Activated CD4-positive, alpha-beta T cell treated with anti-CD3 and anti-CD28 coated beads for 36 hours (primary cell): Measurements from ENCODE around the gene RBM11. TPM values are rescaled to one million over a fixed set of nuclear protein-coding genes. Genes with fewer than 3 reads are reported as not detected.

Experiments
- ATAC-seq: fragments of 200-7000 bp; cut with Tn5 transposase; one replicate; pipeline ENCODE4 v1.10.0; 2021; ENCODE audit warnings: mild to moderate bottlenecking, moderate library complexity
- CTCF ChIA-PET: fragments of 350-600 bp; sonication (Branson Sonifier 250); formaldehyde crosslinking; loops from one replicate; lab custom pipeline; 2021; ENCODE audit warnings: antibody characterized with exemption; lab: Charles Lee
- POLR2A ChIA-PET: fragments of 350-600 bp; sonication (Branson Sonifier 250); formaldehyde crosslinking; loops from one replicate; lab custom pipeline; 2021; ENCODE audit warnings: antibody characterized with exemption, inconsistent platforms; lab: Charles Lee
- DNase-seq: peaks from one replicate; pipeline ENCODE4 v3.0.0-alpha.2; 2020
- H3K27ac Mint-ChIP-seq: one replicate; pipeline ENCODE4 v1.8.0; 2021; ENCODE audit warnings: mixed read lengths
- H3K27me3 Mint-ChIP-seq: one replicate; pipeline ENCODE4 v1.8.0; 2021; ENCODE audit warnings: mixed read lengths
- H3K36me3 Mint-ChIP-seq: one replicate; pipeline ENCODE4 v1.8.0; 2021; ENCODE audit warnings: low read depth, mixed read lengths
- H3K4me1 Mint-ChIP-seq: one replicate; pipeline ENCODE4 v1.8.0; 2021; ENCODE audit warnings: mixed read lengths
- H3K4me3 Mint-ChIP-seq: one replicate; pipeline ENCODE4 v1.8.0; 2021; ENCODE audit warnings: mild to moderate bottlenecking, moderate library complexity, mixed read lengths
- H3K9me3 Mint-ChIP-seq: one replicate; pipeline ENCODE4 v1.8.0; 2021; ENCODE audit warnings: low read depth, mixed read lengths
- intact Hi-C, 2 experiments: fragments of 100-400 bp; cut with DNase I in 1 of 2; cut with micrococcal nuclease in 1 of 2; formaldehyde crosslinking; loops; one replicate each; pipeline versions ENCODE4 v1.14.2 to v1.15.1; 2022 to 2024; cut with DNase I, micrococcal nuclease
- total RNA-seq, 2 experiments: library from RNA; stranded (reverse); gene quantifications; one replicate each; pipeline ENCODE4 v1.2.3, GENCODE V29; 2021

RBM11 gene
- total RNA-seq, 2 experiments from 2014 or later = 5.1 TPM

- H3K9me3 Mint-ChIP-seq = peaks cover 3% of the 10 kb centered on the region
- H3K4me1 Mint-ChIP-seq = peaks cover 8% of the 10 kb centered on the region
- no peak overlapping the region for H3K4me3 Mint-ChIP-seq
- ChIA-PET CTCF (interaction anchor here (1.0 to 3.6 kb wide), 3 partner anchors 12 to 22 kb away, joined by 3 to 13 read pairs (median 4); no protein-coding TSS in a partner anchor), POLR2A (no interaction called here)
- ATAC-seq (no peak), DNase-seq (no peak)
- intact Hi-C loops = loop anchor here in 1 of 2 experiments (10.0 kb wide), 1 partner anchor 116 kb away; no protein-coding TSS in a partner anchor
- H3K36me3 Mint-ChIP-seq = no peaks in the 10 kb centered on the region
- H3K27ac Mint-ChIP-seq = no peak overlapping the region
- H3K27me3 Mint-ChIP-seq = no peaks in the 10 kb centered on the region
Measured at GRCh38 chr21:14241297-14241696, 25.3 kb downstream of the RBM11 start.

DNA sequence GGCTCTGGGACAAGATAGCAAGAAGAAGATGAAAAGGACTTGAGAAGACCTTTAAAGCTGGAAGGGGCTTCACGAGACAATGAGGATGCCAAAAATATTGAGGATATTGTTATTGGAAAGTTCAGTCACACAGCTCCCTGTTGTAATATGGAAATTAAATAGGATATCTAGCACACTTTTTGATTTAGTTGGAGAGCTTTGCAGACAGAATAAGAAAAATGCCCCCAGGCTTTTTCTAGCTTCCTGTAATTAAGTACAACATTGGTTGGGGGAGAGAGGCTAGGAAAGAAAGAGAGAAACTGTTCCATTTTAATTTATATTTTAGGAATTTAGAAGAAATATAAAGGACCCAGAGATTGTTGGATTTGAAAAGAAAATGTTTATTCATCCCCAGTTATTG lies 27.5 kb downstream of the RBM11 start:
- POLR2A ChIA-PET = no interaction called here

GRCh38 chr21:14243874-14244273 lies 27.9 kb downstream of the RBM11 start:
- no peak for ATAC-seq
- POLR2A ChIA-PET = no interaction called here
- no peak for DNase-seq
- H3K36me3 Mint-ChIP-seq = no peaks in the 10 kb centered on the region
- intact Hi-C loops = loop anchor here in 1 of 2 experiments (10.0 kb wide), 1 partner anchor 119 kb away; no protein-coding TSS in a partner anchor
- H3K9me3 Mint-ChIP-seq = peaks cover 3% of the 10 kb centered on the region
- peaks cover 8% of the 10 kb centered on the region for H3K4me1 Mint-ChIP-seq
- peaks cover 4% of the 10 kb centered on the region for H3K27me3 Mint-ChIP-seq
- CTCF ChIA-PET = interaction anchor here (0.7 to 3.6 kb wide), 4 partner anchors 9 to 120 kb away, joined by 3 to 13 read pairs (median 3); no protein-coding TSS in a partner anchor
- no peak overlapping the region for H3K27ac Mint-ChIP-seq
- no peak overlapping the region for H3K4me3 Mint-ChIP-seq

More for the DNA sequence above, 27.5 kb downstream of the RBM11 start:
- CTCF ChIA-PET = interaction anchor here (0.7 to 3.6 kb wide), 4 partner anchors 10 to 120 kb away, joined by 3 to 13 read pairs (median 3); no protein-coding TSS in a partner anchor
- no peak for DNase-seq
- no peak for ATAC-seq
- Mint-ChIP-seq H3K9me3 (peaks cover 3% of the 10 kb centered on the region), H3K27ac (no peak overlapping the region), H3K4me3 (no peak overlapping the region), H3K27me3 (peaks cover 4% of the 10 kb centered on the region), H3K4me1 (peaks cover 8% of the 10 kb centered on the region), H3K36me3 (no peaks in the 10 kb centered on the region)
- intact Hi-C loops = loop anchor here in 1 of 2 experiments (10.0 kb wide), 1 partner anchor 119 kb away; no protein-coding TSS in a partner anchor

DNA sequence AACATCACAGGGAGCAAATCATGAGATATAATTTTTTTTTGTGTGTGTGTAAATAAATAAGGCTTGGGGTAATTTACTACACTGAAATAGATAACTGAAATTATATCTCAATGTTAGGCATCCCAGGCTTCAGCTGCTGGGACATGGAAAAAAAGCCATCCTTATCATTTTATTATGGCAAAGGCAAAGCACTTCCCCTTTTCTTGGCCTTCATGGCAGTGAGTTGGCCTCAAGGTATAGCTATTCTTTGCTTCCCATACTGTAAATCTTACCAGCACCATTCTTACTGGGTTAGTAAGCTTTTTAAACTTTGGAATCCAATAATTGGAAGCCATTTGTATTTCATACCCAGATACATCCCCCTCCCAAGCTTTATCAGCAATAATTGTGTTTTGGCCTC lies 29.0 kb downstream of the RBM11 start:
- H3K4me1 Mint-ChIP-seq = peaks cover 8% of the 10 kb centered on the region
- DNase-seq (no peak), ATAC-seq (no peak)
- H3K27me3 Mint-ChIP-seq = peaks cover 7% of the 10 kb centered on the region
- POLR2A ChIA-PET = interaction anchor here (0.6 kb wide), 1 partner anchor 491 kb away, joined by 4 read pairs; no protein-coding TSS in a partner anchor
- intact Hi-C loops = loop anchor here in 1 of 2 experiments (10.0 kb wide), 1 partner anchor 120 kb away; no protein-coding TSS in a partner anchor
- peaks cover 4% of the 10 kb centered on the region for H3K9me3 Mint-ChIP-seq
- no peak overlapping the region for H3K4me3 Mint-ChIP-seq
- CTCF ChIA-PET = interaction anchor here (0.8 to 1.1 kb wide), 2 partner anchors 8 to 9 kb away, joined by 4 read pairs; no protein-coding TSS in a partner anchor
- H3K36me3 Mint-ChIP-seq = no peaks in the 10 kb centered on the region
- no peak overlapping the region for H3K27ac Mint-ChIP-seq

DNA sequence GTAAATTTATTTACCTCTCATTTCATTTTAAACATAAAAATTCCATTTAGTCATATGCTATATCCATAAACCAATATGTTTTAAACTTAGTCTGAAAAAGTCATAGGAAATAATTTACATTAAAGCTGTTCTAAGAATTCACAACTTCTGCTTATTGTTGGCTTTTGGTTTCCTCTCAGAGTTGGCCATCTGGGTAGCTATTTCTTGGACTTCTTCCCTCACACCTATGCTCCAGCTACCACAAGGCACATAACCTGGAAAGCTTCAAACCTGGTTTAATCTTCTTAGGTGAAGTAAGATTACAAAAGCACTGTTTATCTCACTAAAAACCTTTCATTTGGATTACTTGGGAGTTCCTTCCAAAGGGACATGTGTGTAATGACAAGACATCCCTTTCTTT lies 29.8 kb downstream of the RBM11 start:
- no peak overlapping the region for H3K27ac Mint-ChIP-seq
- ChIA-PET POLR2A (no interaction called here), CTCF (interaction anchor here (0.6 to 1.4 kb wide), 3 partner anchors 7 to 525 kb away, joined by 3 to 4 read pairs (median 3); no protein-coding TSS in a partner anchor)
- H3K4me3 Mint-ChIP-seq = no peak overlapping the region
- intact Hi-C loops = loop anchor here in 1 of 2 experiments (10.0 kb wide), 1 partner anchor 121 kb away; no protein-coding TSS in a partner anchor
- peaks cover 8% of the 10 kb centered on the region for H3K4me1 Mint-ChIP-seq
- peaks cover 10% of the 10 kb centered on the region for H3K27me3 Mint-ChIP-seq
- ATAC-seq (no peak), DNase-seq (no peak)
- peaks cover 4% of the 10 kb centered on the region for H3K9me3 Mint-ChIP-seq
- H3K36me3 Mint-ChIP-seq = no peaks in the 10 kb centered on the region

DNA sequence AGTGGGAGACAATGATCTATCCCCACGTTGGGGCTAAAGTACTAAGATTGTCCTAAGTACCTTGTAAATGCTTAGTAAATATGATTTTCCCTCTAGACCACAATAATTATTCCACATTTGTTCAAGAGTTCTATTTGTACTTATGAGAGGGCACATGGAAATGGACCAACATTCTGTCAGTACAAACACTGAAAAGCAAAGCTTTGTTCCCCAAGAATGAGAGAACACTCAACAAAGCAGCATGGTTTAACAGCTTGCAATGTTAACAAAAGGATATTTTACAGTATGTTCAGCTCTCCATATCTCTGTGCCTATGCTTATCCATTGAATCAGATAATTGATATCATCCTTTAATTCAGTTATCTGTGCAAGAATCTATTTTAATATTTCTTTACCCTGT lies 35.4 kb downstream of the RBM11 start:
- Mint-ChIP-seq H3K4me3 (no peak overlapping the region), H3K4me1 (peaks cover 2% of the 10 kb centered on the region), H3K27ac (no peak overlapping the region), H3K27me3 (peaks cover 14% of the 10 kb centered on the region), H3K9me3 (peaks cover 2% of the 10 kb centered on the region), H3K36me3 (no peaks in the 10 kb centered on the region)
- ATAC-seq (no peak), DNase-seq (no peak)
- intact Hi-C loops = loop anchor here (5.0 to 10.0 kb wide), 2 partner anchors 523 to 1341 kb away; no protein-coding TSS in a partner anchor
- ChIA-PET POLR2A (no interaction called here), CTCF (no interaction called here)

GRCh38 chr21:14259747-14260146 lies 43.8 kb downstream of the RBM11 start:
- H3K4me3 Mint-ChIP-seq = no peak overlapping the region
- intact Hi-C loops = loop anchor here (2.0 to 10.0 kb wide), 4 partner anchors 123 to 1223 kb away; partner anchors contain the start of gene HSPA13 (in 1 of the 2)
- no peak for DNase-seq
- CTCF ChIA-PET = interaction anchor here (0.6 to 1.7 kb wide), 13 partner anchors 14 to 1223 kb away, joined by 3 to 6 read pairs (median 3); partner anchors contain the start of gene HSPA13
- peaks cover 5% of the 10 kb centered on the region for H3K4me1 Mint-ChIP-seq
- H3K27me3 Mint-ChIP-seq = peaks cover 7% of the 10 kb centered on the region
- no peaks in the 10 kb centered on the region for H3K9me3 Mint-ChIP-seq
- H3K36me3 Mint-ChIP-seq = no peaks in the 10 kb centered on the region
- ATAC-seq = peak; percentile 33
- POLR2A ChIA-PET = no interaction called here
- H3K27ac Mint-ChIP-seq = no peak overlapping the region

DNA sequence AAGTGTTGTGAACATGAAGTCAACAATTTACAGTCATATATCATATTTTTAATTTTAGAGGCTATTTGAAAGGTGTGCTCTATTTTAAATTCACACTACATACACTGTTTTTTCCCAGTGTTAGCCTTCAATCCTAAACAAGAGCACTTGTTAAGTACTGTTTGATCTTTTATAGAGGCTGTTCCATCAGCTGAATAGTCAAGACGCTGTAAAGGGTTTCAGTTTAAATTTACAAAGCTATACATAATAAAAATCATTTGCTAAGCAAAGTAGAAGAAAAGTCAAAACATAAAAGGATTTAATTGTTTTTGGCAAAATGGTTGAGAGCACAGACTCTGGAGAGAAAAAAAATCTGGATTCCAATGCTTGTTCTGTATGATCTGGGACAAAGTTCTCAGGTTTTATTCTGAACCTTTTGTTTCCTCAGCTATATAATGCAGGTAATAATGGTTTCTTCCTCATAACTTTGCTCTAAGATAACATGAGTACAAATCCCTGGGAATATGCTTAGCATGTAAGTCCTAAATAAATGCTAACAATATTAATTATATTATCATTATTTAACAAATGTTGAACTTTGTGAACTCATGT lies 44.3 kb downstream of the RBM11 start:
- no peak overlapping the region for H3K4me3 Mint-ChIP-seq
- no peaks in the 10 kb centered on the region for H3K36me3 Mint-ChIP-seq
- intact Hi-C loops = no loop called here
- H3K9me3 Mint-ChIP-seq = no peaks in the 10 kb centered on the region
- peaks cover 7% of the 10 kb centered on the region for H3K27me3 Mint-ChIP-seq
- ChIA-PET POLR2A (no interaction called here), CTCF (interaction anchor here (0.6 to 1.5 kb wide), 10 partner anchors 14 to 1222 kb away, joined by 3 to 4 read pairs (median 3); no protein-coding TSS in a partner anchor)
- H3K27ac Mint-ChIP-seq = no peak overlapping the region
- DNase-seq (no peak), ATAC-seq (no peak)
- H3K4me1 Mint-ChIP-seq = peaks cover 5% of the 10 kb centered on the region

DNA sequence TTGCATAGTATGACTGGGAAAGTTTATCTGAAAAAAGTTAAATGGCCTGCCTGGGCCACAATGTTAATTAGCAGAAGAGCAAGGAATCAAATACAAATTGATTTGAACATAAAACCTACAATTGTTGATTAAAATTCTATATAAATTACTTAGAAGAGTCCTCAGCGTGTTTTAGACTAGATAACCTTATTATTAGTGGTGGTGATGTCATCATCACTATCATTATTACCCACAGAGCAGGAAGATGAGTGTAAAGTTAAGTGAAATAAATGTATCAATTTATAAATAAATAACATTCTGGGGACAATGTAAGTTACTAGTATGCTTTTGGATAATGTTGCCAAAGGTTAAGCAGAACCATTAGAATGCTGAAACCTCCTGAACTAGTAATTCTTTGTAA lies 46.1 kb downstream of the RBM11 start:
- no peak for DNase-seq
- intact Hi-C loops = no loop called here
- Mint-ChIP-seq H3K9me3 (no peaks in the 10 kb centered on the region), H3K4me1 (peaks cover 5% of the 10 kb centered on the region), H3K4me3 (no peak overlapping the region), H3K27me3 (peaks cover 7% of the 10 kb centered on the region), H3K36me3 (no peaks in the 10 kb centered on the region), H3K27ac (no peak overlapping the region)
- ATAC-seq = no peak
- ChIA-PET POLR2A (no interaction called here), CTCF (interaction anchor here (0.8 to 1.0 kb wide), 2 partner anchors 9 to 19 kb away, joined by 3 to 4 read pairs; no protein-coding TSS in a partner anchor)

DNA sequence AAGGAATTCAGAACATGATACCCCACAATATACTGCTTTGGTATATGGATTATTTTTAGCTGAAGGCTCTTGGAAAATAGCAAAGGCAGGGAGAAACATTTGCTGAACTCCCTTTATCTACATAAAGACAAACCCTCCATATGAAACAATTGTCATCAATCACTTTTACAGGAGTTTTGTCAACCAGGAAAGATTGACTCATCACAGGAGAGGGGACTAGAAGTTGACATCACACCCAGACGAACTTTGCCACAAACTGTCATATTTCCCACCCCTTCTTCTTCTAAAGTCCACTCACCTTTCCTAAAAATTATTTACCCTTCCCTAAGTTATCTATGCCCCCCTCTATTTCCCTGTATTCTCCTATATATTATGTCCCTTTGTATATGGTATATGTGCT lies 47.9 kb downstream of the RBM11 start:
- POLR2A ChIA-PET = no interaction called here
- ATAC-seq = no peak
- CTCF ChIA-PET = no interaction called here
- Mint-ChIP-seq H3K4me1 (peaks cover 5% of the 10 kb centered on the region), H3K4me3 (no peak overlapping the region), H3K27ac (no peak overlapping the region), H3K9me3 (no peaks in the 10 kb centered on the region), H3K36me3 (no peaks in the 10 kb centered on the region), H3K27me3 (peaks cover 7% of the 10 kb centered on the region)
- intact Hi-C loops = no loop called here
- DNase-seq = no peak

- CTCF ChIA-PET = interaction anchor here (0.5 kb wide), 1 partner anchor 1327 kb away, joined by 3 read pairs; no protein-coding TSS in a partner anchor
- Mint-ChIP-seq H3K4me3 (no peak overlapping the region), H3K4me1 (peaks cover 5% of the 10 kb centered on the region), H3K36me3 (no peaks in the 10 kb centered on the region), H3K27ac (no peak overlapping the region), H3K9me3 (no peaks in the 10 kb centered on the region), H3K27me3 (peaks cover 9% of the 10 kb centered on the region)
- DNase-seq (no peak), ATAC-seq (no peak)
- POLR2A ChIA-PET = no interaction called here
- intact Hi-C loops = no loop called here
Measured at GRCh38 chr21:14265023-14265422, 49.1 kb downstream of the RBM11 start.
